HPDE6-E6E7 (cell line): ENCODE data around the gene ASB13.

Experiments
- DNase-seq: peaks from one replicate; pipeline ENCODE4 v3.0.0; 2011; ENCODE audit warnings: missing footprints; ENCODE audit errors: extremely low spot score

Gene ASB13

DNA sequence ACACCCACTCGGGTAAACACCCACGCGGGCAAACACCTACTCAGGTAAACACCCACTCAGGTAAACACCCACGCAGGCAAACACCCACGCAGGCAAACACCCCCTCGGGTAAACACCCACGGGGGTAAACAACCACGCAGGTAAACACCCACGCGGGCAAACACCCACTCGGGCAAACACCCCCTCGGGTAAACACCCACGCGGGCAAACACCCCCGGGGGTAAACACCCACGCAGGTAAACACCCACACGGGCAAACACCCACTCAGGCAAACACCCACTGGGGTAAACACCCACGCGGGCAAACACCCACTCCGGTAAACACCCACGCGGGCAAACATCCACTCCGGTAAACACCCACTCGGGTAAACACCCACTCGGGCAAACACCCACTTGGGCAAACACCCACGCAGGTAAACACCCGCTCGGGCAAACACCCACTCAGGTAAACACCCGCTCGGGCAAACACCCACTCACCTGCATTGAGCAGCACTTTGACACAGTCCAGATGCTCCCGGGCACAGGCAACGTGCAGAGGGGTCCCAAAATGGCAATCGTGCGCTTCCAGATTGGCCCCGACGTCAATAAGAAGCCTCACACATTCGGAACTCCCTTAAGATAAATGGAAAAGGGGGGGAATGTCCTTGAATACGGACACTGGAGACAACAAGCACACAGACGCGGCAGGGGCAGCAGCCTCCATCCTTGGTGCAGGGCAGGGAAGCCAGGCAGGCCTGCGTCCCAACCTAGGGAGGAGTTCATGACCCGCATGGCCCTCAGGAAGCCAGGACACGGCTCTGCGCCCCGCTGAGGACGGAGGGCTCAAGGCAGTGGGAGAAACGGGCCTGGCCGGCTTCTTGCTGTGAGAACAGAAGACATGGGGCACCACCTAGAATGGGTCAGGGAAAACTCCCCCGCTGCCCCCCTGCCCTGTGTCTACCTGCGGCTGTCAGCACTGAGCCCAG is 17.6 kb downstream of the ASB13 start:
- no peak for DNase-seq

DNA sequence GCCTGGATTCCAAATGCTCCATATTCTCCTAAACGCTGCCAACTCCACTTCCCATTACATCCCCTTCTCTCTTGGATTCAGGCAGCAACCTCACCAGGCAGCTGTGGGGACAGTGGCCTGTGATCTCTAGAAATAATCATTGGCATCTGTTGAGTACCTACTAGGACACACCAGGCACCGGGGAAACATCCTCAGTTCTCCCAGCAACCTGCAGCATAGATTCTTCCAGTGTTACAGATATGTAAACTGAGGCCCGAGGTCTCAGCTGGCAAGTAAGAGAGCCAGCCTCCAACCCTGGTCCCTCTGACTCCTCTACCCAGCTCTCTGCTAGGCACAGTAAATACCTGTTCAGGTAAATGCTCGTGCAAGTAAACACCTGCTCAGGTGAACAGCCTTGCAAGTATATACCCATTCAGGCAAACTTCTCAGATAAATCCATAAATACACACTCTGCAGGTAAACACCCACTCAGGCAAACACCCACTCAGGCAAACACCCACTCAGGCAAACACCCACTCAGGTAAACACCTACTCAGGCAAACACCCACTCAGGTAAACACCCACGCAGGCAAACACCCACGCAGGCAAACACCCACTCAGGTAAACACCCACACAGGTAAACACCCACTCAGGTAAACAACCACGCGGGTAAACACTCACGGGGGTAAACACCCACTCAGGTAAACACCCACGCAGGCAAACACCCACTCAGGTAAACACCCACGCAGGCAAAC is 18.7 kb downstream of the ASB13 start:
- DNase-seq: no peak

DNA sequence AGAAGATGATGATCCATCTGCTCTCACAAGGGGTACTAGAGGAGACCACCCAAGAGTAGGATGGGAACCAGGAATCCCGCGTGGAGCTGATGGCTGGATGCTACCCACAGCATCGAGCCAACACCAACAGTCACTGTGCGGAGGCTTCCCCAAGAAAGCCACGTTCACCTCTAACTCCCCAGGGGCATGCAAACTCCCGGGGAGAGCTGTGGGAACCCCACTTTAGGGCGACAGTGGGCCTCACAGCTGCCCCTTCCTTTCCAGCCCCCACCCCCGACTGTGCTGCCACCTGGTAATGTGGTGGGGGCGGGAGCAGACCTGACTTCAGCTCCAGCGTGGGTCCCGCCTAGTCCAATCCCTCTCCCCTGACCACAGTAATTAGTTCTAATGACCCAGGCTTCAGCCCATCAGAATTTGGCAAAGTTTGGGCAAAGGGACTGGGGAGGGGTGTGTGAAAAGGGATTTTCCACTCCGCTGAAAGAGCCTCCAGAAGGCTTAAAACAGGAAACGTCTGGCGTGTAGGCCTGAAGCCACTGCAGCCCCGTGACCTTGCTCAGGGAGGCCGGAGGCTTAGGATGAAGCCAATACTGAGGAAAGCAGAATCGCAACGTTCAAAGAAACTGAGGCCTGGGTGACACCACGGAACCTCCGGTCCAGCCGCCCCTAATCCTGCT is 20.3 kb downstream of the ASB13 start:
- DNase-seq: no peak

DNA sequence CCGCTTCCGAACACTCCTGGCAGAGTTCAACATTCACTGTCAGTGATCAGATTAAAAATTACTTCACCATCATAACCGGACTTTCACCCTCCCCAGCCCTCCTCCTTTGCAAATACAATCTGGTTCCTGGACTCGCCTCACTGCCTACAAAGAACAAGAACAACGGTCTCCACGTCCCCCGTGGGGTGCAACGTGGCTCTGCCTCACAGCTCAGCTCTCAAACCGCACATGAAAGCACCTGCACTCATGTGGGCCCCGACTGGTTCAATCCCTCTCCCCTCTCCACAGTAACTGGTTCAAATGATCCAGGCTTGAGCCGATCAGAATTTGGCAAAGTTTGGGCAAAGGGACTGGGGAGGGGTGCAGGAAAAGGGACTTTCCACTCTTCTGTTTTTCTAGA is 21.0 kb downstream of the ASB13 start:
- DNase-seq: no peak

DNA sequence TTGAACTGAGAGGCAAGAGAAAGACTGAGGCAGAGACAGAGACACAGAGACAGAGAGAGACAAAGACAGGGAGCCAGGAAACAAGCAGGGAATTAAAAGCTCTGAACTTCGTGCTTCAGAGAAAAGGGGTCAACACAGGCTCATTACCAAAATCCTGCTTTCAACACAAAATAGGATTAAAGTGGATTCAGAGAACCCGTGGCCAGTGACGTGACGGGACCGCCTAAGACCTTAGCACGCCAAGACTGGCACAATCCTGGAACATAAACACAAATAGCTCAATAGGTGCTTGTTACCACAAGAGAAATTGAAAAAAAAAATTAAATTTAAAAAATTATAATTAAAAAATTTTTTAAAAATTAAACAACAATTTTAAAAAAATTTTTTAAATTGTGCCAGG is 21.5 kb downstream of the ASB13 start:
- DNase-seq: no peak

DNA sequence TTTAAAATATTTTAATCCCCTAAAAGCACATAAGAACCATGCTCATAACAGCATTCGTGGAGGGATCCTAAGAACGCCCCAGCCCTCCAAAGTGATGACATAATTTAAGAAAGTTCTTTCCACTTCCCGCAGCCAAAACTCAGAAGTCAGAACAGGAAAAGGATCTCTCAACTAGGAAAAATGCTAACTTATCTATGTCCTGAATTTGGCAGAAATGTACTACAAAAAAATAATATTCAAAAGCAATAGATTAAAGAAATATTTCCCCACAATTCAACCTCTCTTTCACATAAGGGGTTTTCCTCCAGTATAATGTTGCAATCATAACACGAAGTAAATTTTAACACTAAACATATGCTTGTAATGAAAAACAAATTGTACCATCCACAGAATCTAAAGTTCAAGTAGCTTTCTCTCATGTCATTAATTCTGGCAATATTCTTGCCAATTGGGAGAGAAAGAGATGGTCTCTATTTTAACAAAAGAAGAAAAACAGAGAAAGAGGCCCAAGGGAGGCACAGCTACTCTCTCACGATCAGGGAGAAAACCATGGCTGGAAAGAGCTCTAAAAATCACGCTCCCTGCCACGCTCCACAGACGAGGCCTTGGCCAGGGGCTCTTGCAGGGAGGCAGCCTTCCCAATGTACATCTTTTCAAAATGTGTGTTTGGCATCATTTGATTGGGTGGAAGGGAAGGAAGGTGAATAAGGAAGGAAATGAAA is 22.9 kb downstream of the ASB13 start:
- no peak for DNase-seq

DNA sequence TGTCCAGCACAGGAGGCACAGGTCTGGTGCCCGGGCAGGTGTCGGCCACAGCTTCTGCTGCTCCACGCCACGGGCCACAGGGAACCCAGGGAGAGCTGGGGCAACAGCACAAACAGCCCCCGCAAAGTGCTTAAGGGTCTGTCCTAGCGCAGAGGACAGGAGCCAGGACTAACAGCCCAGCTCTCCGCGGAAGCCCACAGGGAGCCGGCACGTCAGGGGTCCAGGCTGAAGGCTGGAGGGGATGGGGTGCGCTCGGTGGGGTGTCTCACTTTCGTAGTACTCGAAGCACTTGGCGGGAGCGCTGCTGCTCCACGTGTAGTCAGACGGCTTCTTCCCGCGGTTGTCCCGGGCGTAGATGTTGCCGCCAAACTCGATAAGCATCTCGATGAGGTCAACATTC is 24.9 kb downstream of the ASB13 start:
- DNase-seq: no peak

DNA sequence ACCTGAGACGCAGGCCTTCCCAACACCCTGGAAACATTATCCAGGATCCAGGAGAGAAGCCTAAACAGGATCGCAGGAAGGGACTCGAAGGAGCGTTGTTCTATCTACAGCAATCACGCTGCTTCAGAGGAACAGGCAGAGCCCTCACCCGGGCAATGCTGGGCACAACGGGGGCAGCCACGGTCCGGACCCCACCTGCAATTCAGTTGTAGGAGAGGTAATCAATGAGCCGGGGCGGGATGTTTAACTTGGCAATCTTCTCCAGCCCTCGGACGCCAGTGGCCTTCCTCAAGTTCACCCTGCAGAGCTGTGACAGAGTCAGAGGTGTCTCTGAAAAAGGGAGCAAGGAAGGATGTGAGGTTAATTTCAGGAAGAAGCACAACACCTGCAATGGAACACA is 25.9 kb downstream of the ASB13 start:
- no peak for DNase-seq

DNA sequence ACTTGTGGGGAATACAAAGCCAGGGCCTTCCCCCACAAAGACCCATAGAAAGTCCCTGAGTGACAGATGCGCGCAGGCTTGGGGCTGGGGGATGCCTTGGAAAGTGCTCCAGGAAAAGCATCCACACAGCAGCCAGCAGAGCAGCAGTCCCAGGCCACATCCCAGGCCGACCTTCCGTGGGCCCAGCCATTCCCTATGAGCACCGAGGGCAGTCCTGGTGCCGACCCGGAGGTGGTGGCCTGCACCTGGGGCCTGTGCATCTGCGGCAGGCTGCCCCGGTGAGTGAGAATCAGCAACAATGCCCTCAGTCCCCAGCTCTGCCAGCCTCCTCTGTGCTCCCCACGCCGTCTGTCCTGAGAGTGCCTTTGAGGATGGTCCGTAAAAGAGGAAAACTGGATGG is 26.4 kb downstream of the ASB13 start:
- DNase-seq: no peak

DNA sequence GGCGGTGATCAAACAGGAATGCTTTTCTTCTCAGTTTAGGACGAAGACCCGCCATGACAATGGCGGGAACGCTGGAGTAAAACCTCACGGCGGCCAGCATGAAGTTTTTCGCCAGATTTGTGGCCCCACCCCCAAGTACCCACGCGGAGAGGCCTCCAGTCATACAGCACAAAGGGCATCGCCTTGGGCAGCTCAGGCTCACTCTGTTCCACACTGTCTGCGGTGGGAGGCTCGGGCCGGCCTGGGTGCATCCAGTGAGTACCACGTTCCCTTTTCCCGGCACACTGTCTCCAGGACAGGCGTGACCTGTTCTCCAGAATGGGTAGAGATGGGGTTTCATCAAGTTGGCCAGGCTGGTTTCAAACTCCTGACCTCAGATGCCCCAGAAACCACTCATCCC is 27.3 kb downstream of the ASB13 start:
- no peak for DNase-seq

DNA sequence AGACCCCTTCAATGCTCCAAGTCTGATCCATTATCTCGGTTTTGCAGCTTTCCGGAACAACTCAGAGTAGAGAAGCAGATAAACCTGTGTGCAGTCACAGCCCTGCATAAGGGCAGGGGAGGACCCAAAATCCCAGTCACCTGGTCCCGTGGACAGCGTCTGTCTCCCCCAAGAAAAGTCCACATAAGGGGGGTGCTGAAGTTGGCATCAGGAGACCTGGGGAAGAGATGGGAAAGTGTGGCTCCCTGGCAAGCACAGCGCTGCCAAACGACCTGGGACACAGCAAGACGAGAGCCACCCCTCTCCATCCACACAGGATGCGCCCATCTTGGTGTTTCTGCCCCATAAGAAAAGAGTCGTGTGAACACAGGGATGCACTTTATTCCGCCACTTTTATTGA is 27.9 kb downstream of the ASB13 start:
- DNase-seq: no peak

DNA sequence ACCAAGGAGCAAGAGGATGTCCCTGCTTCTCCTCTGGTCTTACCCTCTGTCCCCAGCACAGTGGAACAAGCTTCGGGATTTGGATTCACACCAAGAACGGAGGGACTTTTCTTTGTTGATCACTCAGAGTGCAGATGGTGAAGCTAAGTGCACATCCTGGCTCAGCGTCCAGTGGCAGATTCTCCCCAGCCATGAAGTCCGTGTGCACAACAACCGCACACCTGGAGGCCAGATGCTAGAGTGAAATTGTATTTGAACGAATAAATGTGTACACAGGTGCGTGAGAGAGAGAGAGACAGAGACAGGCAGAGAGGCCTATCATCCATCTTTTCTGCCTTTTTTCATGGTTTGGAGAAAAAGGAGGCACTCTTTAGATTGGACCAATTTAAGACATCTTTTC is 31.5 kb downstream of the ASB13 start:
- no peak for DNase-seq

DNA sequence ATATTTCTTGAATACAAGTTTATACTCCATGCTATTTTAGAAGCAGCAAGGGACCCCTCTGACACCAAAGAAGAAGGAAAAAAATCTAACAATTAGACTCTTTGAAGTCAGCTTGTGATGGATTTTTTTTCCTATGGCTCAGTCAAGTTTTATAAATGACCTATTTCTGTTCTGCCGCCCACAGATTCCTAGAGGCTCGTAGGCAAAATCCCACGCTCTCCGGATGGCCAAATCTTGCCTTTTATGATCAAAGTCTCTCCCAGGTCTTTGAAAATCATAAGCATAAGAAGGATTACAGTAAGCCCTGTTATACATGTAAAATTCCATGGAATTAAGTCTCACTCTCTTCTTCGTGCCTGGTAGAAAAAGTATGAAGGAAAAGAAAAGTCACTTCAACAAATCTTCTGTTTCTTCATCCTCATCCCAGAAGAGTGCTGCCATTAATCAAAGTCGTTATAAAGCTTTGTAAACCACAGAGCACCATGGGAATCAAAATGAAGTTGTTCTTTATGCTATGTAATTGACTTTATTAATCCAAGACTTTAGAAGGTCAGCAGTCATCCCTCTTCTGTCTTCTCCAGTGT is 33.1 kb downstream of the ASB13 start:
- DNase-seq: no peak

DNA sequence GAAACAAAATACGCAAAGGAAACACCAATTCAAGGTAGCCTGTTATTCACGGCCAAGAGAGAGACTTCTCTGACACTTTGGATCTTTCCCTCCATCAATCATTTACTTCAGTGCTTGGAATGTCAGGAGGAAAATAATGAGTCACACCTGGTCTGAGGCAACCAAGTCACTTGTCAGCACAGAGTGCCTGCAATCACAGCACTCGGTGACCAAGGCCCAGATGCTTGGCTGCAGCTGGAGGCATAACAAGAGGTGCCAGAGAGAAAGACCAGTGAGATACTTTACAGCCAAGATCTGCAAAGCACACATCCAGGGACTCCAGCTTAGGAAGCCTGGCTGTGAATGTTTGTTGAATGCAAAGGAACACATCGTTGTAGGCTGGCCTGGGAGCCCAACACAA is 33.9 kb downstream of the ASB13 start:
- no peak for DNase-seq

DNA sequence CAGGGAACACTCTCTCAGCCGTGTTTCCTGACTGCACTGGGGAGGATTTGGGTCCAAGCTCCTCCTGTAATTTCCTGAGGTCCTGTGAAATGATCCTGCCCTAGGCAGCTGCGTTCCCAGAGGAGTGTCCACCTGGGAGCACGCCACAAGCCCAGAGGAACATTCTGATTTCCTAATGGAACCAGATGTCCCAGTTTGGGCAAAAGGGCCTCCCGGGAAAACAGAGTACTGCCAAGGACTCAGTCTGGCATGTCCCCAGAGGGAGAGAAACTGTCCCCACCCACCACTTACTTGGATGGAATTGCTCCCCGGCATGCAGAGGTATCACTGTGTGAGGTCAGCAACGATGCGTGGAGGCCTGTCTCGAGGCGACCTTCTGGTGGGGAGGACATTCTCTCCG is 34.5 kb downstream of the ASB13 start:
- DNase-seq: no peak

DNA sequence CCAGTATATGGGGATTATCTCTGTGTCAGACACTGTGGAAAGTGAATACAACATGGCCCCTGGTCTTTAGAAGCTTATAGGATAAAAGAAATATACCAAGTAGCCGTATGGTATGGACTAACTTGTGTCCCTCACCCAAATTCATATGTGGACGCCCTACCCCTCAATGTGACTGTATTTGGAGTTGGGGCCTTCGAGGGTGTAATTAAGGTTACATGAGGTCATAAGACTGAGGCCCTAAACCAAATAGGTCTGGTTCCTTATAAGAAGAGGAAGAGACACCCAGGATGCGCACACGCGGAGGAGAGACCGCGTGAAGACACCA is 36.3 kb downstream of the ASB13 start:
- DNase-seq: no peak

DNA sequence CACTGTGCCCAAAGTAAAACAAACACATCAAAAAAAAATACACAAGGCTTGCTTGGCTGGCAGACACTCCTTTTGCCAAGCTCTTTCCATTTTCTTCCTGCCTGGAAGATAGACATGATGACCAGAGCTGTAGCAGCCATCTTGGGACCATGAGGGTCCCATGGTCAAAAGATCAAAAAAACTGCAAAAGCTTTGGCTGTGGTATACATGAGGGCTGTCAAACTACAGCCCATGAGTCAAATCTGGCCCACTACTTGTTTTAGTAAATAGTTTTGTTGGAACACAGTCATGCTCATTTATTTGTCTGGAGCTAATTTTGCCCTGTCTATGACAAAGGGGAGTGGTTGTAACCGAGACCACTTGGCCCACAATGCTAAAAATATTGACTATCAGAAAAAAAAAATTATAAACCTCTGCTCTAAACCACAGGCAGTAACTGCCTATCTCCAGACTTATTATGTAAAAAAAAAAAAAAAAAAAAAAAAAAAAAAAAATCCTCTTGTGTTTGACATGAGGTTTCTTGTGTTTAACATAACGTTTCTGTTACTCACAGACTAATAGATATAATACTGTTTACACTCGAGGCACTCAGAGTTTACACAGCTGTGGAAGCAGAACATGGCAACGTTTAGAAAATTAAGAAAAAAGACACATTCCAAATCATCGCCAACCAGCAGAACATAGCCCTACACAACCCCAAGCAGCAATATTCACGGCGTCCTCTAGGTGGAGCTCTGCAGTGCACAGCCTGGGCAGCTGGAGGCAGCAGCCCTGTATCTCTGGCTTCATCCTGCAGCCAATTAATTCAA is 36.9 kb downstream of the ASB13 start:
- no peak for DNase-seq

DNA sequence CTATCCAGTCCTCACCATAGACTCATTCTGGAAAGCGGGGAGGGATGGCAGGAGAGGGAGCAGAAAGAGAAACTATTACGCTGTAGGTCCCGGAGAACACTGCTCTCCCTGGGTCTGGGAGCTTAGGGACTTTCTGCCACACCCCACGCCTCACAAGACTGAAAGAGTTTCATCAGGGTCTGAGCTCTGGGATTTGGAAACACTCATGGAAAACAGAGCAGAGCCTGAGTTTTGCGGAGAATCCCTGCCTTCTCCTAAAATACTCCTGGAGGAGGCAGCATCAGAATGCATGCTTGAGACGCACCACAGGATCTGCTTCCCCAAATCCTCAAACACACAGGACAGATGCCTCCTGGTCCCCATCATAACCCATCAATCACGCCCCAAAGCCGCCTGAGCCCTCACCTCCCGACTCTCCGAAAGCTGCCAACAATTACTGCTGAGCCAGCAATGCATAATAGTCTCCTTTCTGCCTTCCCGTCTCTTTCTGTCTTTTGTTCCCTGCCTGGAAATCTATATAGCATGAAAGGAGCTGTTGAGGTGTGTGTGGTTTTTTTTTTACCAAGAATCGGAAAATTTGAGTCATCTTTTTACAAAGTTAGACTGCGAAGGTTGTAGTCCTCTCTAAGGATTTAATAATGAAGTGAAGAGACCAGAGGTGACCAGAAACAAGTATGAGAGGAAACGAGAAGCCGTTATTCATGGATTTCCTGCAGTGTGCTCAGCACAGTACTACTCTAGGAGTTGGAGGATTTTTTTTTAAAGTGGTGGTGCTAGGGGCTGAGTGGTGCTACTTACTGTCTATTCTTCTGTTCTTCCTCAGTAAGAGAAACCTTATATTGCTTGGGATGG is 37.7 kb downstream of the ASB13 start:
- no peak for DNase-seq

DNA sequence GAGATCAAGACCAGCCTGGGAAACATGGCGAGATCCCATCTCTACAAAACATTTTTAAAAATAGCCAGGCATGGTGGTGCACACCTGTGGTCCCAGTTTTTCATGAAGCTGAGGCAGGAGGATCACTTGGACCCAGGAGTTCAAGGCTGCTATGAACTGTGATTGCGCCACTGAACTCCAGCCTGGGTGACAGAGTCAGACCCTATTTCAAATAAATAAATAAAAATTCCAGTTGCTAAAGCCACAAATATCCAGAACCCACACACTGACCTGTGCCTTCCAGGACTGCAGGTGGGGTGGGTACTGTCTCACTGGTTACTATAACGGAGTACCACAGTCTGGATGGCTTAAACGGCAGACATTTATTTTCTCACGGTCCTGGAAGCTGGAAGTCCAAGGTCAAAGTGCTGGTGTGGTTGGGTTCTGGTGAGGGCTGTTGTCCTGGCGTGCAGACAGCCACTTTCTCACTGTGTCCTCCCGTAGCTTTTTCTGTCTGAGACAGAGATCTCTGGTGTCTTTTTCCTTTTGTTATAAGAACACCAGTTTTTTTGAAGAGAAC is 38.8 kb downstream of the ASB13 start:
- no peak for DNase-seq
